ENCODE measurements around the gene RUNX1.

Gene RUNX1

DNA sequence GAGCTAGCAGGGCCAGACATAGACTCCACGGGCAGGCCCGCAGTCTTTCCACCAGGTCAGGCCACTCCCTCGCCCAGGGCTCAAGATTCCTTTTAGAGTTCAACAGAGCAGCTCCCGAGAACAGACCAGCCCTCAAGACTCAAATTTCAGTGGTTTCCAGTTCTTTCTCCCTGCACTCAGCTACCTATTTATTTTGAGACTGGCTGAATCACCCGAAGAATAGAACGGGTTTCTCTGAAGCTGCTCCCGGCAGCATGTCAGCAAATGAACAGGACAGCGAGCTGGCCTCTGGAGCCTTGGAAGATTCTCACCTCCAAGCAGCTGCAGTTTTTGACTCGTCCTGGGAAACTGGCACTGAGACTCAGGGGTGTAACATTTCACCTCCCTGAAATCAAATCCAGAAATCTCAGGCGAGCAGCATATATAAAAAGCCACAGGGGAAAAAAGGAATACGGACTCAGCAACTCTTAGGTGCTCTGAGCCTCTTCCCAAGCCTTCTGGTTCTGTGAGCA lies 202.4 kb downstream of the RUNX1 start:
- DNase-seq (ENCODE audit: low spot score) = peak; percentile 12

DNA sequence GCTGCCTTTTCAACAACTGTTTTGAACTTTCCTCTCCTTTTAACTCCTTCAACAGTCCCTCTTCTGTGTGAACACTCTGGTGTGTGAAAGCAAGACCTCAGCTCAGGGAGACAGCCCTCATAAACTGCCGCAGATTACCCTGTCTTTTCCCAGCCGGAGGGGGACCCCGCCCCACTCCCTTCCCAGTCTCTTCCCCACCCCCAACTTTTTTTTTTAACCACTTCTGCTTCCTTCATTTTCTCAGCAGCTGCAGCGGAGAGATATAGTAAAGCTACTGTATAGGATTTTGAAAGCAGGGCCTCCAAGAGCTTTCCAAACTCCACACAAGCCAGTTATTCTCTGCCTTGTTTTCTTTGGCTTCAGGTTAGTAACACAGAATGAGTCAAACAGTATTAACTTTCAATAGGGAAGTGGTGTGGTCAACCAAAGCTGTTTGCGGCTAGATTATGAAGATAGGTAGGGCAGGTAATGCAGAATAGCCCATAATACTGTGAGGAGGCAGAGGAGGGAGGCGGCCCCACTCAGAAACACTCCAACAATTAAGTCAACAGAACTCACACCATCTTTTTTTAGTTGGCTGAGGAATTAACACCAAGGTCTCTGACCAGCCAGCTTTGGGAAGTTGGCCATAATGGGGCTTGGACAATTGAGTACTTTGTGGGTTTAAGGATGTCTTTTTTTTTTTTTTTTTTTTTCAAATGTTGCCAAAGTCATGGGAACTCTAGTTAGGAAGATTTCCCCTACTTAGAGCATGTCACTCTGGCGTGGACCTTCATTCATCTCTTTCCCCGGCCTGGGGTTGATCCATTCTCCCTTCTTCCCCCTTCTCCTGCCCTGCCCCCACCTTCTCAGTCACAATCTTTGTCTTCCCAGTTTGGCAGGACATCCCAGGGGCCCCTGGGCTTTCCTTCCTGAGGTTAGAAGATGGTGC lies 203.3 kb downstream of the RUNX1 start:
- DNase-seq (ENCODE audit: low spot score) = no peak

- DNase-seq (ENCODE audit: low spot score) = no peak
Measured at GRCh38 chr21:34844924-34845238, 204.2 kb downstream of the RUNX1 start.

- no peak for DNase-seq (ENCODE audit: low spot score)
Measured at GRCh38 chr21:34844013-34844923, 204.8 kb downstream of the RUNX1 start.

GRCh38 chr21:34843562-34843961 lies 205.5 kb downstream of the RUNX1 start:
- no peak for DNase-seq (ENCODE audit: low spot score)

DNA sequence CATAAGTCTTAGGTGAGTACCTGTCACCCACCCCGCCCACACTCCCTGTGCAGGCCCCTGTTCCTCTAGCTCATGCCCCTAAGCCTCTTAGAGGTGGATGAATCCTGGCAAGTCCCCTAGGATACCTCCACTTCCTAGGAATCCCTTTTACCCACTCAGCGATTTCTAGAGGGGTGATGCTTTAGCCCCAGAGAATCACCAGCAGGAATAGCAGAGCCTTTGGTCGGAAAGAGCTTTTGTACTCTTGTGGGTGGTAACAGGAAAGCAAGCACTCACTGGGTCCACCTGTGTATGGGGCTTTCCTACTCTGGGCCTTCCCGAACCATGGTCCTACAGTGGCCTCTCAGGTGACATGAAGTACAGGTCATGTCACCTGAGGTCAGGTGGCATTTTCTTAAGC lies 207.9 kb downstream of the RUNX1 start:
- DNase-seq (ENCODE audit: low spot score) = no peak

- no peak for DNase-seq (ENCODE audit: low spot score)
Measured at GRCh38 chr21:34840693-34841092, 208.4 kb downstream of the RUNX1 start.

DNA sequence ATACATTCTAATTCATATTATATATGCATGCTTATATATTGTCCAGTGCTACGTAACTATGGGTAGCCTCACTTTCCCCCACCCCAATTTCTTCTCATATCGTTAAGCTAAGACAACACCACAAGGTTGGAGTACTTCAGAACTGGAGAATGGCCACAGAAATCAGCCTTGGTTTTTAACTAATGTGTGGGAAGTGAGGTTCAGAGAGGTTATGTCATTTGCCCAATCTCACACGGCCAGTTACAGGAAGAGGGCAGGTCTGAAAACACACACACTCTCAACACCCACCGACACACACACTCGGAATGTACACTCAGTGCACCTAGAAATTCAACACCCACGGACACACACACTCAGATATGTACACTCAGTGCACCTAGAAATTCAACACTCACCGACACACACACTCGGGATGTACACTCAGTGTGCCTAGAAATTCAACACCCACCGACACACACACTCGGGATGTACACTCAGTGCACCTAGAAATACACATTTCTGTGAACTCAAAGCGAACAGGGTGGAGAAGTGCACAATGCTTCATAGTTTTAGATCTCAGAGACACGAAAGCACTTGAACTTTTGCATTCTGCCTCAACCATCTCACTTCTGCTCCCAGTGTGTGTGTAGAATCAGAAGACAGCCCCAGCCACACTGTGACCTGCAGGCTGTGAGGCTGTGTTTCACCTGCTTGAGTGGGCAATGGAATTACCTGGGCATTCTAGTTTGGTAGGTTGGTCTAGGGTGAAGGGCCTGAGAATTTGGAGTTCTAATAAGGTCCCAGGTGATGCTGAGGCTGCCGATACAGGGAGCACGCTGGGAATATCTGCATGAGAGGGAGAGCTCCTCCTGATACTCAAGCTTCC lies 209.9 kb downstream of the RUNX1 start:
- DNase-seq (ENCODE audit: low spot score) = no peak

GRCh38 chr21:34836933-34837505 lies 212.1 kb downstream of the RUNX1 start:
- no peak for DNase-seq (ENCODE audit: low spot score)

GRCh38 chr21:34836103-34836932 lies 212.8 kb downstream of the RUNX1 start:
- peak; percentile 24 for DNase-seq (ENCODE audit: low spot score)

DNA sequence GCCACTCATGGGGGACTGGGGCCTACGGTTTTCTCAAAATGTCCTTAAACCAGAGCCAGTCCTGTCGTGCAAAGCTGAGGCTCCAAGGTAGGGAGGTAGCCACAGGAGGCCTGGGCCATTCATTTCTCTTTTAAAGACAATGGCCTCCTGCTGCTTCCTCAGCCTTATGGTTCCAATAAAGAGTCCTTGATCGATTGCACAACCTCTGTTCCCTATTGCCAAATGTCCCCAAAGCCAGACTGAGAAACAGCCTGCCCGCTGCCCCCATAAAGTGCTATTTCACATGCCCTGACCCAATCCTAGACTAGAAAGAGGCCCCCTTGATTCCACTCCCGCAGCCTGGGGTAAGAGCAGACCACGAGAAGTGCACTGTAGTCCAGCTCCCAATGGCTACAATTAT lies 213.6 kb downstream of the RUNX1 start:
- DNase-seq (ENCODE audit: low spot score) = no peak

DNA sequence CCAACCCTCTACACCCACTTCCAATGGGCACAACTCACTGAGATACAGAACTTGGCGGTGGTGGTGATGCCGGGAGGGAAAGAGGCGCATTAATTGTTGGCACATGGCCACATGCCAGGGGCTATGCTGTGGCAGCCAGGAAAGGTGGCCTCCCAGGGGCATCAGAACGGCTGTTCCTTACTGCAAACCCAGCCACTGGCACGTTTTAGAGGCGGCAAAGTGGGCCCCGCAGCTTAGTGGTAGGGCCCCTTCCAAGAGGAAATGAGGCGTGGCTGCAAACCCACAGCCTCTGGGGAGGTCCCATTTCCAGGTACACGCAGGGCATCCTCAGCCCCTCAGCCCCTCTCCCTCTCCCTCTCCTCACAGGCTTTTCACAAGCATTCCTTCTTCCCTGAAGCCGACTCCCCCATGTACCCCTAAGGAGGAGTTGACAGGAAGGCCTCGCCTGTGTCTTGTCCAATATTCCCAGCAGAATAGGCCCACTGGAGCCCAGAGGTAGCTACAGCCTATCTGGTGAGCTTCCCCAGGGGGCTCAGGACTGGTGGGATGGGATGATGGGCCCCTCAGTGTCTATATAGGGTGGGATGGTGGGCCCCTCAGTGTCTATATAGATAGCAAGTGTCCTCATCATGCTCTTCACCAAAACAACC lies 214.1 kb downstream of the RUNX1 start:
- DNase-seq (ENCODE audit: low spot score) = no peak

GRCh38 chr21:34834290-34834689 lies 214.8 kb downstream of the RUNX1 start:
- no peak for DNase-seq (ENCODE audit: low spot score)

DNA sequence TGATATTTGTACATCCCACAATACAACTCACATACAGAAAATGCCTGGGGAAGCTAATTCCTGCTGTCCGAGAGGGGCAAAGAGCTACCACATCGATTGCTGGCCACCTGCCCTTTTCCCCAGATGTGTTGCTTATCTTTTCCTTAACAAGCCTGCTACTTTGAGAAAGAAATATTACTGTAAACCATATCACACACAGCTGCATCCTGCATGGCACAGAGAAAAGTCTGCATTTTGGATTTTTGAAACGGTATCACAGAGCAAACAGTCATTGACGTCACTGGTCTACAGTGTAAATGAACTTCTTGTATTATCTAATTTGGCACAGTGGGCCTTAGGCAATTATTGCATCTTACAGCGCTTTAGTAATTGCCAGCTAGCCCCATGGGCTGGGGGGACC lies 215.6 kb downstream of the RUNX1 start:
- DNase-seq (ENCODE audit: low spot score) = no peak

GRCh38 chr21:34830386-34831170 lies 218.5 kb downstream of the RUNX1 start:
- DNase-seq (ENCODE audit: low spot score) = no peak

GRCh38 chr21:34827445-34828235 lies 221.5 kb downstream of the RUNX1 start:
- no peak for DNase-seq (ENCODE audit: low spot score)

DNA sequence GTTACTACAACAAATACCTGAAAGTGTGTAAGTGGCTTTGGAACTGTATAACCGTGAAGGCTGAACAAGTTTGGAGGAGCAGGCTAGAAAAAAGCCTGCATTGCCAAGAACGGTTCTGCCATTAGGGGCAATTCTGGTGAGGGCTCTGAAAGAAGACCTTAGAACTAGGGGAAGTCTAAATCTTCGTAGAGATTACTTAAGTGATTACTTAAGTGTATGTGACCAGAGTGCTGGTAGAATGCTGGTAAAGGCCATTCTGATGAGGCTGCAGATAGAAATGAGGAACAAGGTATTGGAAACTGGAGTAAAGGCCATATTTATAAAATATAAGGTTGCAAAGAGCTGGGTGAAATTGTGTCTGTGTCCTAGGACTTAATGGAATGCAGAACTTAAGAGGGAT lies 222.3 kb downstream of the RUNX1 start:
- no peak for DNase-seq (ENCODE audit: low spot score)

DNA sequence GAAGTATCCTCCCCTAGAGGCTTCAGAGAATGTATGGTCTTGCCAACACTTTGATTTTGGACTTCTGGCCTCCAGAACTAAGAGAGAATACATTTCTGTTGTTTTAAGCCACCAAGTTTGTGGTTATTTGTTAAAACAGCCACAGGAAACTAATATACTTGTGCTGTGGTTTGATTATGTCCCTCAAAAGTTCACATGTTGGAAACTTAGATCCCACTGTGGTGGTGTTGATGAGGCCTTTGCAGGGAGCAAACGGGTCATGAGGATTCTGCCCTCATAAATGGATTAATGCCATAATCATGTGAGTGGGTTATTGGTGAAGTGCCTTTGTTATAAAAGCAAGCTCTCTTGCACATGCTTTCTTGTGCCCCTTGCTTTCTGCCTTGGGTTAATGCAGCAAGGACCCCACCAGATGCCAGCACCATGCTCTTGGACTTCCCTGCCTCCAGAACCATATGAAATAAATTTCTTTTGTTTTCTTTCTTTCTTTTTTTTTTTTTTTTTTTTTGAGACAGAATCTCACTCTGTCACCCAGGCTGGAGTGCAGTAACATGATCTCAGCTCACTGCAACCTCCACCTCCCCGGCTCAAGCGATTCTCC lies 223.1 kb downstream of the RUNX1 start:
- no peak for DNase-seq (ENCODE audit: low spot score)

Measured in kidney capillary endothelial cell (primary cell).